Caco-2 (cell line): ENCODE data around the gene MAP4K4. TPM values are rescaled to one million over a fixed set of nuclear protein-coding genes. Genes with fewer than 3 reads are reported as not detected.
"Not testable (repeated sequence)": the region's sequence is repeated elsewhere in the genome, so short reads cannot be mapped to it uniquely, and the experiment has no call there.

Experiments
- BruUV-seq: library from RNA; stranded (reverse); fragments of 400-500 nt; replicated peaks from 2 replicates; lab custom pipeline; 2021; lab: Mats Ljungman, UMichigan
- CTCF ChIA-PET: fragments of 300-600 bp; sonication (Branson Sonifier 250); formaldehyde crosslinking; loops from one replicate; lab custom pipeline; 2022; ENCODE audit warnings: antibody characterized with exemption; lab: Charles Lee
- POLR2A ChIA-PET: fragments of 300-600 bp; sonication (Branson Sonifier 250); formaldehyde crosslinking; loops from one replicate; lab custom pipeline; 2022; ENCODE audit warnings: antibody characterized with exemption; lab: Charles Lee
- DNase-seq, 2 experiments: peaks; one replicate each; pipeline versions ENCODE4 v3.0.0 to v3.0.0-alpha.2; 2020 to 2022
- H3K27me3 ChIP-seq: replicated peaks from 2 replicates; pipeline ENCODE4 v1.6.0; 2011; ENCODE audit warnings: low read length; ENCODE audit not compliant: control insufficient read depth, insufficient read depth
- H3K36me3 ChIP-seq: 2 replicates; pipeline ENCODE4 v1.5.1; 2011; ENCODE audit warnings: low read length; ENCODE audit not compliant: control insufficient read depth, insufficient read depth
- H3K4me1 ChIP-seq: fragments of 250-450 bp; sonication (Bioruptor Pico); 2 replicates; pipeline ENCODE4 v1.5.1; 2020; ENCODE audit warnings: mild to moderate bottlenecking
- H3K4me3 ChIP-seq: 2 replicates; pipeline ENCODE4 v1.5.1; 2011; ENCODE audit warnings: low read depth, mild to moderate bottlenecking, control low read depth, low read length
- H3K9me3 ChIP-seq: fragments of 250-450 bp; sonication (Bioruptor Pico); 2 replicates; pipeline ENCODE4 v1.5.1; 2020; ENCODE audit warnings: mild to moderate bottlenecking, moderate library complexity
- H3K27ac Mint-ChIP-seq: one replicate; pipeline ENCODE4 v1.8.0; 2022; ENCODE audit warnings: mixed read lengths; ENCODE audit not compliant: unreplicated experiment
- H3K27me3 Mint-ChIP-seq: one replicate; pipeline ENCODE4 v1.8.0; 2022; ENCODE audit warnings: mixed read lengths; ENCODE audit not compliant: insufficient read depth, unreplicated experiment
- H3K36me3 Mint-ChIP-seq: one replicate; pipeline ENCODE4 v1.8.0; 2022; ENCODE audit warnings: mild to moderate bottlenecking, mixed read lengths; ENCODE audit not compliant: insufficient read depth, unreplicated experiment
- H3K4me1 Mint-ChIP-seq: one replicate; pipeline ENCODE4 v1.8.0; 2022; ENCODE audit warnings: low read depth, mixed read lengths; ENCODE audit not compliant: unreplicated experiment
- H3K4me3 Mint-ChIP-seq: one replicate; pipeline ENCODE4 v1.8.0; 2022; ENCODE audit warnings: mild to moderate bottlenecking, moderate library complexity, mixed read lengths; ENCODE audit not compliant: unreplicated experiment
- H3K9me3 Mint-ChIP-seq: one replicate; pipeline ENCODE4 v1.8.0; 2022; ENCODE audit warnings: mixed read lengths; ENCODE audit not compliant: unreplicated experiment
- intact Hi-C: fragments of 100-400 bp; cut with micrococcal nuclease; formaldehyde crosslinking; loops from one replicate; pipeline ENCODE4 v1.10.0; 2022; ENCODE audit not compliant: unreplicated experiment
- total RNA-seq: library from RNA; stranded (reverse); gene quantifications from 2 replicates; pipeline ENCODE4 v1.2.3, GENCODE V29; 2022
- TF ChIP-seq, protein P1 (sequence below), 2 experiments: fragments of 200-600 bp in 1 of 2; IDR thresholded peaks; 1 replicate in 1 of 2; 2 replicates in 1 of 2; pipeline versions ENCODE4 v1.5.1 to v1.8.0; 2011 to 2022; ENCODE audit warnings: antibody characterized with exemption in 1 of 2, control low read depth in 1 of 2, inconsistent platforms in 1 of 2, low read depth in 1 of 2, low read length in 1 of 2, mild to moderate bottlenecking in 1 of 2, moderate library complexity in 1 of 2; ENCODE audit not compliant: insufficient read depth in 1 of 2, severe bottlenecking in 1 of 2, unreplicated experiment in 1 of 2

The MAP4K4 gene
- total RNA-seq, 1 experiment from 2014 or later = 257 TPM

DNA sequence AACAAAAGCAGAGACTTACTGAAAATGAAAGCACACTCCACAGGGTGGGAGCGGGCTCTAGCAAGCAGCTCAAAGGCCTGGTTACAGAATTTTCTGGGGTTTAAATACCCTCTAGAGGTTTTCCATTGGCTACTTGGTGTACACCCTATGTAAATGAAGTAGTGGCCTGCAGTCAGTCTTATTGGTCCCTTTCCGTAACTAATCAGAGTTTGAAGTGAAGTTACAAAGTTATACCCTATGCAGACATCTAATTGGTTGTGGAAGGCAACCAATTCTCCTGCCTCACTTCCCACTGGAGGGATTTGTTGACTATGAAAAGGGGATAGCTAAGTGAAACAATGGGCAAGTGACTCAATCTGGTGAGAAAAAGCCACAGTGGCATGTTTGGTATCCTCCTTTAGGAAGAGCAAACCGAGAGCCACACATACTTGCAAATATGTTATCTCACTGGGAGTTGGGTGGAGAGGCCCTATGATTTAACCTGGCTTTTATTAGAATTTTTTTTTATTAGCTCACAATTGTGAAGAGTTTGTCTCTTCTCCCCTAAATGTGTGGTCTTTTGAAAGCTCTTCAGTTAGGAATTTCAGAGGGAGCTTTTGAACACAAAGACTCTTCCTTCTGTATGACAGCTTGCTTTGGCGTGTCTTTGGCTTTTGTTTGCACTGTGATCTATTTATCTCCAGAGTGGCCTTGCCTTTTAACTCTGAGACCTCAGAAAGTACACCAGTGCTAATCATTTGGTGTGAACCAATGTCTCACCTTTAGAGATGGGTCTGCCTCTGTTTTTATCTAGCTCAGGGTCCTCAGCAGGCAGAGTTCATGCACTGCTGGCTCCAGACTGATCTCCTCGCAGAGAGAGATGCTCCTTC is 69.6 kb downstream of the MAP4K4 start:
- Mint-ChIP-seq H3K4me3 (peak overlapping the region; percentile 42), H3K9me3 (no peaks in the 10 kb centered on the region), H3K36me3 (peaks cover 12% of the 10 kb centered on the region), H3K27me3 (no peaks in the 10 kb centered on the region), H3K4me1 (peaks cover 56% of the 10 kb centered on the region), H3K27ac (peak overlapping the region; percentile 53)
- no peak overlapping the region for H3K4me3 ChIP-seq
- intact Hi-C loops = loop anchor here (1.0 to 2.0 kb wide), 4 partner anchors 13 to 201 kb away; partner anchors contain the start of gene MAP4K4
- no peaks in the 10 kb centered on the region for H3K36me3 ChIP-seq
- no TSS peak for BruUV-seq
- H3K4me1 ChIP-seq = peaks cover 84% of the 10 kb centered on the region
- ChIA-PET CTCF (interaction anchor here (0.6 to 1.2 kb wide), 5 partner anchors 14 to 425 kb away, joined by 3 to 4 read pairs (median 4); no protein-coding TSS in a partner anchor), POLR2A (interaction anchor here (0.6 to 1.0 kb wide), 4 partner anchors 22 to 891 kb away, joined by 3 to 24 read pairs (median 4); partner anchors contain the start of gene MAP4K4)
- peak; percentile 67 to 71 for DNase-seq
- no peaks in the 10 kb centered on the region for H3K9me3 ChIP-seq
- H3K27me3 ChIP-seq = no peaks in the 10 kb centered on the region
- TF ChIP-seq, protein P1, sequence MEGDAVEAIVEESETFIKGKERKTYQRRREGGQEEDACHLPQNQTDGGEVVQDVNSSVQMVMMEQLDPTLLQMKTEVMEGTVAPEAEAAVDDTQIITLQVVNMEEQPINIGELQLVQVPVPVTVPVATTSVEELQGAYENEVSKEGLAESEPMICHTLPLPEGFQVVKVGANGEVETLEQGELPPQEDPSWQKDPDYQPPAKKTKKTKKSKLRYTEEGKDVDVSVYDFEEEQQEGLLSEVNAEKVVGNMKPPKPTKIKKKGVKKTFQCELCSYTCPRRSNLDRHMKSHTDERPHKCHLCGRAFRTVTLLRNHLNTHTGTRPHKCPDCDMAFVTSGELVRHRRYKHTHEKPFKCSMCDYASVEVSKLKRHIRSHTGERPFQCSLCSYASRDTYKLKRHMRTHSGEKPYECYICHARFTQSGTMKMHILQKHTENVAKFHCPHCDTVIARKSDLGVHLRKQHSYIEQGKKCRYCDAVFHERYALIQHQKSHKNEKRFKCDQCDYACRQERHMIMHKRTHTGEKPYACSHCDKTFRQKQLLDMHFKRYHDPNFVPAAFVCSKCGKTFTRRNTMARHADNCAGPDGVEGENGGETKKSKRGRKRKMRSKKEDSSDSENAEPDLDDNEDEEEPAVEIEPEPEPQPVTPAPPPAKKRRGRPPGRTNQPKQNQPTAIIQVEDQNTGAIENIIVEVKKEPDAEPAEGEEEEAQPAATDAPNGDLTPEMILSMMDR (IDR thresholded peaks at IDR 0.05; ENCODE audit: insufficient read depth in 1 of 2, low read depth in 1 of 2, low read length in 1 of 2, severe bottlenecking in 1 of 2, unreplicated experiment in 1 of 2) = no peak

GRCh38 chr2:101768556-101769220 is 71.2 kb downstream of the MAP4K4 start:
- no peaks in the 10 kb centered on the region for H3K27me3 Mint-ChIP-seq
- TF ChIP-seq, protein P1 (IDR thresholded peaks at IDR 0.05; ENCODE audit: insufficient read depth in 1 of 2, low read depth in 1 of 2, low read length in 1 of 2, severe bottlenecking in 1 of 2, unreplicated experiment in 1 of 2) = no peak
- DNase-seq = no peak
- POLR2A ChIA-PET = no interaction called here
- H3K36me3 Mint-ChIP-seq = peaks cover 15% of the 10 kb centered on the region
- intact Hi-C loops = no loop called here
- CTCF ChIA-PET = interaction anchor here (0.6 kb wide), 1 partner anchor 102 kb away, joined by 3 read pairs; no protein-coding TSS in a partner anchor
- peaks cover 5% of the 10 kb centered on the region for H3K9me3 Mint-ChIP-seq
- H3K4me3 Mint-ChIP-seq = no peak overlapping the region
- peaks cover 68% of the 10 kb centered on the region for H3K4me1 ChIP-seq
- H3K27ac Mint-ChIP-seq = no peak overlapping the region
- H3K4me3 ChIP-seq = no peak overlapping the region
- H3K9me3 ChIP-seq = no peaks in the 10 kb centered on the region
- H3K27me3 ChIP-seq = no peaks in the 10 kb centered on the region
- H3K36me3 ChIP-seq = no peaks in the 10 kb centered on the region
- BruUV-seq = no TSS peak
- peaks cover 51% of the 10 kb centered on the region for H3K4me1 Mint-ChIP-seq

- Mint-ChIP-seq H3K4me1 (peaks cover 56% of the 10 kb centered on the region), H3K36me3 (peaks cover 20% of the 10 kb centered on the region), H3K27ac (peak overlapping the region; percentile 59)
- DNase-seq, H3K4me3 ChIP-seq, BruUV-seq, POLR2A ChIA-PET, H3K9me3 Mint-ChIP-seq, H3K27me3 Mint-ChIP-seq, H3K27me3 ChIP-seq, H3K4me3 Mint-ChIP-seq, H3K36me3 ChIP-seq, H3K9me3 ChIP-seq: not testable (repeated sequence)
- peaks cover 58% of the 10 kb centered on the region for H3K4me1 ChIP-seq
- intact Hi-C loops = loop anchor here (1.0 to 2.0 kb wide), 3 partner anchors 9 to 251 kb away; no protein-coding TSS in a partner anchor
- CTCF ChIA-PET = interaction anchor here (0.6 to 1.2 kb wide), 3 partner anchors 14 to 103 kb away, joined by 3 read pairs; no protein-coding TSS in a partner anchor
Observed at GRCh38 chr2:101769726-101770125, 72.2 kb downstream of the MAP4K4 start.
